Breast epithelium (tissue), 3 donors: ENCODE results near the gene NR2C2.

ENCODE experiments used
- CTCF ChIP-seq, 3 donors: fragments of 450-650 bp; IDR thresholded peaks; one replicate each; pipeline ENCODE4 v1.5.1; 2016 to 2017; ENCODE audit warnings: antibody characterized with exemption in 3 of 3, mild to moderate bottlenecking in 3 of 3, moderate library complexity in 3 of 3
- POLR2A ChIP-seq: fragments of 450-650 bp; IDR thresholded peaks from one replicate; pipeline ENCODE4 v1.6.1; 2016; ENCODE audit warnings: antibody characterized with exemption, mild to moderate bottlenecking, moderate library complexity
- POLR2AphosphoS5 ChIP-seq, 3 donors: sonication (generic); formaldehyde crosslinking; IDR thresholded peaks; one replicate each; pipeline ENCODE4 v1.6.1; 2017; ENCODE audit warnings: antibody characterized with exemption in 3 of 3

- no peak for TF ChIP-seq CTCF (IDR thresholded peaks at IDR 0.05)
- no peak for TF ChIP-seq POLR2AphosphoS5 (IDR thresholded peaks at IDR 0.05)
- no peak for TF ChIP-seq POLR2A
Observed at GRCh38 chr3:15071699-15072098, 124.3 kb downstream of the NR2C2 start.
